GM18511 (cell line): Measurements from ENCODE around the gene ANO6.
"Not testable (repeated sequence)": the region's sequence is repeated elsewhere in the genome, so short reads cannot be mapped to it uniquely, and the experiment has no call there.

Experiments
- ATAC-seq: cut with Tn5 transposase; IDR thresholded peaks from one replicate; pipeline ENCODE4 v1.9.1; 2021; ENCODE audit warnings: mild to moderate bottlenecking, moderate library complexity; ENCODE audit not compliant: unreplicated experiment

The ANO6 gene

GRCh38 chr12:45215419-45216229 lies at the start of gene ANO6:
TSS of gene ANO6 (plus strand) at chr12:45216095. CDS start at chr12:45216322, 227 bp downstream.
- peak; percentile 74 for ATAC-seq

GRCh38 chr12:45168976-45169375 lies 46.9 kb upstream of the ANO6 start:
- no peak for ATAC-seq

GRCh38 chr12:45170456-45171042 lies 45.3 kb upstream of the ANO6 start:
- peak; percentile 82 for ATAC-seq

GRCh38 chr12:45173293-45173692 lies 42.6 kb upstream of the ANO6 start:
- not testable (repeated sequence) for ATAC-seq

- no peak for ATAC-seq
Observed at GRCh38 chr12:45174595-45174994, 41.3 kb upstream of the ANO6 start.

GRCh38 chr12:45178771-45179170 lies 37.1 kb upstream of the ANO6 start:
- no peak for ATAC-seq

GRCh38 chr12:45182511-45182910 lies 33.4 kb upstream of the ANO6 start:
- ATAC-seq = no peak

GRCh38 chr12:45183246-45183645 lies 32.6 kb upstream of the ANO6 start:
- no peak for ATAC-seq

GRCh38 chr12:45184147-45184963 lies 31.5 kb upstream of the ANO6 start:
- no peak for ATAC-seq

- ATAC-seq = no peak
Observed at GRCh38 chr12:45186762-45187161, 29.1 kb upstream of the ANO6 start.

GRCh38 chr12:45189766-45190403 lies 26.0 kb upstream of the ANO6 start:
- no peak for ATAC-seq

- no peak for ATAC-seq
Observed at GRCh38 chr12:45191239-45191638, 24.7 kb upstream of the ANO6 start.

- ATAC-seq = no peak
Observed at GRCh38 chr12:45192707-45193106, 23.2 kb upstream of the ANO6 start.

- ATAC-seq = no peak
Observed at GRCh38 chr12:45200491-45201043, 15.3 kb upstream of the ANO6 start.

- ATAC-seq = no peak
Observed at GRCh38 chr12:45203767-45204166, 12.1 kb upstream of the ANO6 start.

GRCh38 chr12:45204757-45205156 lies 11.1 kb upstream of the ANO6 start:
- no peak for ATAC-seq

- peak; percentile 89 for ATAC-seq
Observed at GRCh38 chr12:45205165-45205825, 10.6 kb upstream of the ANO6 start.

- no peak for ATAC-seq
Observed at GRCh38 chr12:45208604-45209487, 7.0 kb upstream of the ANO6 start.

GRCh38 chr12:45209784-45210183 lies 6.1 kb upstream of the ANO6 start:
- no peak for ATAC-seq
